Left lung (tissue), 10 donors: ENCODE measurements around the gene SLC38A6. TPM values are rescaled to one million over a fixed set of nuclear protein-coding genes. Genes with fewer than 3 reads are reported as not detected.

Experiments
- ATAC-seq: fragments of 200-7000 bp; cut with Tn5 transposase; one replicate; pipeline ENCODE4 v1.9.1; 2020; ENCODE audit warnings: moderate library complexity
- DNase-seq, 4 donors: peaks; one replicate each; pipeline ENCODE4 v3.0.0-alpha.2; 2013 to 2020
- H3K27ac ChIP-seq, 2 donors: fragments of 200-600 bp; sonication (generic) in 1 of 2; one replicate each; pipeline versions ENCODE4 v1.5.0 to v1.8.0; 2020 to 2021
- H3K27me3 ChIP-seq, 2 donors: fragments of 200-600 bp; sonication (generic) in 1 of 2; one replicate each; pipeline versions ENCODE4 v1.5.0 to v1.8.0; 2020 to 2021
- H3K36me3 ChIP-seq, 2 donors: fragments of 200-600 bp; sonication (generic) in 1 of 2; one replicate each; pipeline versions ENCODE4 v1.5.0 to v1.8.0; 2020 to 2021
- H3K4me1 ChIP-seq, 2 donors: fragments of 200-600 bp; one replicate each; pipeline ENCODE4 v1.8.0; 2021
- H3K4me3 ChIP-seq, 2 donors: fragments of 200-600 bp; sonication (generic) in 1 of 2; one replicate each; pipeline versions ENCODE4 v1.5.0 to v1.8.0; 2020 to 2021; ENCODE audit warnings: mild to moderate bottlenecking in 1 of 2
- H3K9me3 ChIP-seq, 2 donors: fragments of 200-600 bp; sonication (generic) in 1 of 2; one replicate each; pipeline versions ENCODE4 v1.5.0 to v1.8.0; 2020 to 2021
- intact Hi-C, 2 donors: fragments of 100-400 bp; cut with DNase I; formaldehyde crosslinking; loops; one replicate each; pipeline versions ENCODE4 v1.11.2 to v1.14.2; 2022
- polyA plus RNA-seq, 6 donors: library from polyadenylated mRNA; unstranded; fragments of 120-200 nt; gene quantifications; one replicate each; pipeline ENCODE4 v1.2.1, GENCODE V29; 2013; ENCODE audit not compliant: insufficient read length in 6 of 6
- total RNA-seq, 2 donors: library from RNA; stranded (reverse); fragmentation: NEBNext Ultra II Directional; extraction: Animal tissue kit (Norgen Biotek cat#: 25700); gene quantifications; one replicate each; pipeline ENCODE4 v1.2.1, GENCODE V29; 2021
- TF ChIP-seq, protein P1 (sequence below), 2 donors: fragments of 200-600 bp; sonication (generic) in 1 of 2; IDR thresholded peaks; one replicate each; pipeline versions ENCODE4 v1.5.0 to v1.8.0; 2021; ENCODE audit warnings: antibody characterized with exemption in 2 of 2
- donor health status: DM: no; HTN: yes; CAD: no.
- donor health status: DM: no; HTN: no; CAD: no.

The SLC38A6 gene
- total and polyA plus RNA-seq, 8 donors = 22.4 to 35.2 (median 27.6) TPM

DNA sequence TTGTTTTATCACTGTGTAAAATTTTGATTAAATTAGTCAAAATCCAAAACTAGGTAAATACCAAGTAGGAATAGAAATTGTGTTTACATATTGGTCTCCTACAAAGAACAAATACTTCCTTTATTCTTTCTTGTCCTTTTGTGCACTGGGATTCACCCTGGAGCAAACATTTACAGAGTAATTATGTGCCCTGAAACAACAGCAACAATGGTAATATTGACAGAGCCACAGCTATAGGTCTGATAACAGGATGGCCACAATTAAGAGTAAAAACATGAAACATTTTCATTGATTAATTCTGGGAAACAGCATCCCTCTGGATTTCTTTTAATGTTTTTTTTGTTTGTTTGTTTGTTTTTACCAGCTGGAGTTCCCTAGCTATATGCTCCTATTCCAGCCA lies 61.2 kb downstream of the SLC38A6 start:
- H3K4me3 ChIP-seq = no peak overlapping the region
- ATAC-seq (no peak), DNase-seq (no peak)
- TF ChIP-seq, protein P1, sequence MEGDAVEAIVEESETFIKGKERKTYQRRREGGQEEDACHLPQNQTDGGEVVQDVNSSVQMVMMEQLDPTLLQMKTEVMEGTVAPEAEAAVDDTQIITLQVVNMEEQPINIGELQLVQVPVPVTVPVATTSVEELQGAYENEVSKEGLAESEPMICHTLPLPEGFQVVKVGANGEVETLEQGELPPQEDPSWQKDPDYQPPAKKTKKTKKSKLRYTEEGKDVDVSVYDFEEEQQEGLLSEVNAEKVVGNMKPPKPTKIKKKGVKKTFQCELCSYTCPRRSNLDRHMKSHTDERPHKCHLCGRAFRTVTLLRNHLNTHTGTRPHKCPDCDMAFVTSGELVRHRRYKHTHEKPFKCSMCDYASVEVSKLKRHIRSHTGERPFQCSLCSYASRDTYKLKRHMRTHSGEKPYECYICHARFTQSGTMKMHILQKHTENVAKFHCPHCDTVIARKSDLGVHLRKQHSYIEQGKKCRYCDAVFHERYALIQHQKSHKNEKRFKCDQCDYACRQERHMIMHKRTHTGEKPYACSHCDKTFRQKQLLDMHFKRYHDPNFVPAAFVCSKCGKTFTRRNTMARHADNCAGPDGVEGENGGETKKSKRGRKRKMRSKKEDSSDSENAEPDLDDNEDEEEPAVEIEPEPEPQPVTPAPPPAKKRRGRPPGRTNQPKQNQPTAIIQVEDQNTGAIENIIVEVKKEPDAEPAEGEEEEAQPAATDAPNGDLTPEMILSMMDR (IDR thresholded peaks at IDR 0.05) = no peak
- intact Hi-C loops = no loop called here
- no peaks in the 10 kb centered on the region for H3K27me3 ChIP-seq
- H3K36me3 ChIP-seq = no peaks in the 10 kb centered on the region
- no peaks in the 10 kb centered on the region for H3K9me3 ChIP-seq
- no peak overlapping the region for H3K27ac ChIP-seq
- no peaks in the 10 kb centered on the region for H3K4me1 ChIP-seq

DNA sequence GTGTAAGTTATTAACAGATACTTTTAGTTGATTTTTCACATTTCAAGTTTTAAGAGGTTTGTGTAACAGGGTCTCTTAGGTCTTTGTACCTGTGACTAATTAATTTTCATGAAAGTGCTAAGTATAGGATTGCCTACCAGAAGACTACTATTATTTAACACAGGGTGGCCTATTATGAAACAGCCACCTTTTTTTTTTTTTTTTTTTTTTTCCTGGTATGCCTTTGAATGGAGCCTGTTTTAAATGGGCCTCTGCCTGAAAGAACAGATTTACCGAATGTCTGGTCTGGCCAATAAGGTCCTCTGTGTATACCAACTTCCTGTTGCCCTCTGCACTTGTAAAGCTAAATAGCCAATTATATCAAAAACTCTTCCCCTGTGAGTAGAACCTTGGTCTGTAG lies 62.5 kb downstream of the SLC38A6 start:
- no peak overlapping the region for H3K27ac ChIP-seq
- H3K4me1 ChIP-seq = no peaks in the 10 kb centered on the region
- no peaks in the 10 kb centered on the region for H3K9me3 ChIP-seq
- H3K4me3 ChIP-seq = no peak overlapping the region
- no peaks in the 10 kb centered on the region for H3K36me3 ChIP-seq
- no peaks in the 10 kb centered on the region for H3K27me3 ChIP-seq
- intact Hi-C loops = no loop called here
- TF ChIP-seq, protein P1 (IDR thresholded peaks at IDR 0.05) = no peak
- DNase-seq = no peak
- no peak for ATAC-seq

DNA sequence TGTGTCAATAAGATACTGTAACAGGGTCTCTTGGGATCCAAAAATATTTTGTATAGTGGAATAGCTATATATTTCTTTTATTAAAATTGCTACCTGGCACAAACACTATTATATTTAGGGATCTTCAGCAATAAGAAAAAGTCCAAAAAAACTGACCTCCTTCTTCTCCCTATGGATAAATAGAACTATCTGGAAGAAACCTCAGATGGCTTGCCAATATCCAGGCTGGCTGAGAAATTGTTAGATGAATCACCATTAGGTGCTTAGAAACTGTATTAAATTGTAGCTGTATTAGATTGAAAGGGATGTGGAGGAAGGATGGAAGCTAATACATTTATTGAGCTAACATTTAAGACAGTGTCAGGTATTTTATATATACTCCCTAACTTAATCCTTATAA lies 66.0 kb downstream of the SLC38A6 start:
- no peaks in the 10 kb centered on the region for H3K27me3 ChIP-seq
- intact Hi-C loops = no loop called here
- TF ChIP-seq, protein P1 (IDR thresholded peaks at IDR 0.05) = no peak
- ATAC-seq = no peak
- no peak for DNase-seq
- no peak overlapping the region for H3K27ac ChIP-seq
- H3K4me1 ChIP-seq = no peaks in the 10 kb centered on the region
- H3K36me3 ChIP-seq = no peaks in the 10 kb centered on the region
- no peaks in the 10 kb centered on the region for H3K9me3 ChIP-seq
- no peak overlapping the region for H3K4me3 ChIP-seq

DNA sequence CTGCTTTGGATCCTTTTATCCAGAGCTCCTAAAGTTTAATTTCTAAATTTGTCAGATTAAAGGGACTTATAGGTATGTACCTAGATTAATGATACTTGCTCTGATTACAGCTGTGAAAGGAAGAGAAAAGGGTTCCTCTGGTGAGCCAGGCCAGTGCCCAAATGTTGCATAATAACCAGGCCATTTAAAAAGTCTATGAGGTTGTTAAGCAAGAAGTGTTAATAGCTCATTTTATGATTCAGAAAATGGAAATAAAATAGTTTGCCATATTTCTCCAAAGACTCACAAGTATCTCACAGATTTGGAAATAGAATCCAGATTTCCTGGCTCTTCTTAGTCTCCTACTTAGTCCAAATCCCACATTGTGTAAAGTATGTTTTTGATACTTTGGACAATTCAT lies 67.6 kb downstream of the SLC38A6 start:
- Histone ChIP-seq H3K27me3 (no peaks in the 10 kb centered on the region), H3K9me3 (peaks cover 0 to 3% of the 10 kb centered on the region in 2 donors), H3K4me1 (no peaks in the 10 kb centered on the region), H3K4me3 (no peak overlapping the region), H3K36me3 (no peaks in the 10 kb centered on the region), H3K27ac (no peak overlapping the region)
- no peak for DNase-seq
- intact Hi-C loops = no loop called here
- TF ChIP-seq, protein P1 (IDR thresholded peaks at IDR 0.05) = no peak
- ATAC-seq = no peak

DNA sequence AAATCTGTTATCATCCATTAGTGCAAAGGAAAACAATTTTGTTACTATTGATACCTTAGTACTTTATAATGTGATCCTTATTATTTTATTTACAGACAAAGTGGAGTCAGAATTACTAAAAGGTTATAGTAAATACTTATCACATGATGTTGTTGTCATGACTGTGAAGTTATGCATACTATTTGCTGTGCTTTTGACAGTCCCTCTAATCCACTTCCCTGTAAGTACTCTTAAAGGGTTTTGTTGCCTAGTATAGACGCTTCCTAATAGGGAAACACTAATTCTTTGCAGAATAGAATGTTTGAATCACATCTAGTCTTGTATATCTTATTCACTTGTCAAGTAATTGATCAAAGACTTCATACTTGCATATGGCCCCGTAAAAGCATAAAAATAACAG lies 69.4 kb downstream of the SLC38A6 start:
- Histone ChIP-seq H3K36me3 (no peaks in the 10 kb centered on the region), H3K4me1 (no peaks in the 10 kb centered on the region), H3K27me3 (no peaks in the 10 kb centered on the region), H3K27ac (no peak overlapping the region), H3K4me3 (no peak overlapping the region), H3K9me3 (peaks cover 0 to 3% of the 10 kb centered on the region in 2 donors)
- TF ChIP-seq, protein P1 (IDR thresholded peaks at IDR 0.05) = no peak
- no peak for DNase-seq
- ATAC-seq = peak; percentile 33
- intact Hi-C loops = no loop called here
